ENCODE data around the gene MPLKIP. TPM values are rescaled to one million over a fixed set of nuclear protein-coding genes. Genes with fewer than 3 reads are reported as not detected.

Gene MPLKIP
- polyA plus RNA-seq, 5 donors: 33.5 to 45.6 (median 40.9) TPM

Other genes starting within 250 kb of the MPLKIP start
- gene CDK13, start 184.4 kb downstream of the MPLKIP start, polyA plus RNA-seq (ENCODE audit: insufficient read depth in 1 of 5, insufficient read length in 5 of 5, low replicate concordance in 1 of 5): 10 to 100 TPM; 52.1 to 78.0 (median 72.0) TPM
- 1 to 10 TPM; 2.3 to 4.6 (median 3.2) TPM for gene SUGCT, start 383 bp upstream of the MPLKIP start, polyA plus RNA-seq (ENCODE audit: insufficient read depth in 1 of 5, insufficient read length in 5 of 5, low replicate concordance in 1 of 5)

Data from right lung (tissue), 5 donors.